HL-60 (cell line): ENCODE measurements around the gene PKD1.

Source experiments
- DNase-seq, 2 experiments: peaks; one replicate each; pipeline ENCODE4 v3.0.0-alpha.2; 2010 to 2020; ENCODE audit warnings: low read depth in 1 of 2, low spot score in 1 of 2
- H3K27ac ChIP-seq: fragments of 250-450 bp; sonication (Bioruptor Pico); replicated peaks from 2 replicates; pipeline ENCODE4 v1.5.1; 2020; ENCODE audit warnings: mild to moderate bottlenecking, moderate library complexity
- H3K27me3 ChIP-seq: fragments of 250-450 bp; sonication (Bioruptor Pico); 2 replicates; pipeline ENCODE4 v1.5.1; 2021; ENCODE audit warnings: mild to moderate bottlenecking, moderate library complexity; ENCODE audit not compliant: insufficient read depth, poor library complexity, severe bottlenecking
- H3K4me3 ChIP-seq: replicated peaks from 2 replicates; pipeline ENCODE4 v1.5.1; 2011; ENCODE audit warnings: mild to moderate bottlenecking, control low read depth, low read length; ENCODE audit not compliant: insufficient read depth
- GABPA ChIP-seq: IDR thresholded peaks from 2 replicates; pipeline ENCODE4 v1.6.1; 2012; ENCODE audit warnings: low read depth
- POLR2AphosphoS5 ChIP-seq: IDR thresholded peaks from 2 replicates; pipeline ENCODE4 v1.6.1; 2012; ENCODE audit warnings: low read depth
- SPI1 ChIP-seq: IDR thresholded peaks from 2 replicates; pipeline ENCODE4 v1.6.1; 2012; ENCODE audit warnings: low read depth, mild to moderate bottlenecking, borderline replicate concordance
- TF ChIP-seq, protein P1 (sequence below): IDR thresholded peaks from one replicate; pipeline ENCODE4 v1.5.1; 2011; ENCODE audit warnings: low read length, control low read depth, inconsistent platforms; ENCODE audit not compliant: insufficient read depth
- TF ChIP-seq, protein P2 (sequence below): IDR thresholded peaks from 2 replicates; pipeline ENCODE4 v1.6.1; 2012; ENCODE audit warnings: low read depth; ENCODE audit not compliant: insufficient replicate concordance

Gene PKD1

DNA sequence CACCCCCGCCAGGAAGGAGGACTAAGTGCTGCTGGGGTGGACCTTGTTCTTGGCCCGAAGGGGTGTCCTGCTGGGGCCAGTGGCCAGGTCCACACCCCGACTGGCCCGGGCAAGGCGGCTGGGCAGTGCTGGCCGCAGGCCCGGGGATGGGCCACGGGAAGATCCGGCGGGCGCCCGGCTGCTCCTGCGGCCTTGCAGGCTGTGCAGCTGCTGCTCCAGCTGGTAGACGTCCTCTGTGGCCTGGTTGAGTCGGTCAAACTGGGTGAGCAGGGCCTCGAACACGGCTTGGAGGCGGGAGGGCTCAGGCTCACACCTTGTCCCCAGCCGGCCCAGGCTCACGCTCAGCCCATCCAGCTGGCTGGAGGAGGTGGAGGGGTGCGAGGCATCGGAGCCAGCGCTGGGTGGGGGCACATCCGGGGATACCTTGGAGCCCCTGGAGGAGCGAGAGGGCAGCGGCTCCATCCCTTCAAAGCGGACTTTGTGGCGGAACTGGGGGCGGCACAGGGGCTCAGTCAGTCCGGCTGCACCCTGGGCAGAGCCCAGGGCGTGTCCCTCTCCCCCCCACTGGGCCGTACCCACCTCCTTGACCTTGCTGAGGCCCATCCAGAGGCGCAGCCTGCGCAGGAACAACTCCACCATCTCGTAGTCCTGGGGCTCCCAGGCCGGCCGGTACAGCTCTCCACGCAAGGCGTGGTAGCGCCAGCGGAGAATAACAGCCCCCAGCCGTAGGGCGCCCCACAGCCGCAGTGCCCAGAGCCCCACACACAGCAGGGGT lies 45.8 kb downstream of the PKD1 start:
- TF ChIP-seq, protein P1, sequence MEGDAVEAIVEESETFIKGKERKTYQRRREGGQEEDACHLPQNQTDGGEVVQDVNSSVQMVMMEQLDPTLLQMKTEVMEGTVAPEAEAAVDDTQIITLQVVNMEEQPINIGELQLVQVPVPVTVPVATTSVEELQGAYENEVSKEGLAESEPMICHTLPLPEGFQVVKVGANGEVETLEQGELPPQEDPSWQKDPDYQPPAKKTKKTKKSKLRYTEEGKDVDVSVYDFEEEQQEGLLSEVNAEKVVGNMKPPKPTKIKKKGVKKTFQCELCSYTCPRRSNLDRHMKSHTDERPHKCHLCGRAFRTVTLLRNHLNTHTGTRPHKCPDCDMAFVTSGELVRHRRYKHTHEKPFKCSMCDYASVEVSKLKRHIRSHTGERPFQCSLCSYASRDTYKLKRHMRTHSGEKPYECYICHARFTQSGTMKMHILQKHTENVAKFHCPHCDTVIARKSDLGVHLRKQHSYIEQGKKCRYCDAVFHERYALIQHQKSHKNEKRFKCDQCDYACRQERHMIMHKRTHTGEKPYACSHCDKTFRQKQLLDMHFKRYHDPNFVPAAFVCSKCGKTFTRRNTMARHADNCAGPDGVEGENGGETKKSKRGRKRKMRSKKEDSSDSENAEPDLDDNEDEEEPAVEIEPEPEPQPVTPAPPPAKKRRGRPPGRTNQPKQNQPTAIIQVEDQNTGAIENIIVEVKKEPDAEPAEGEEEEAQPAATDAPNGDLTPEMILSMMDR, result no peak
- TF ChIP-seq POLR2AphosphoS5, result no peak
- no peak for TF ChIP-seq SPI1
- TF ChIP-seq, protein P2, sequence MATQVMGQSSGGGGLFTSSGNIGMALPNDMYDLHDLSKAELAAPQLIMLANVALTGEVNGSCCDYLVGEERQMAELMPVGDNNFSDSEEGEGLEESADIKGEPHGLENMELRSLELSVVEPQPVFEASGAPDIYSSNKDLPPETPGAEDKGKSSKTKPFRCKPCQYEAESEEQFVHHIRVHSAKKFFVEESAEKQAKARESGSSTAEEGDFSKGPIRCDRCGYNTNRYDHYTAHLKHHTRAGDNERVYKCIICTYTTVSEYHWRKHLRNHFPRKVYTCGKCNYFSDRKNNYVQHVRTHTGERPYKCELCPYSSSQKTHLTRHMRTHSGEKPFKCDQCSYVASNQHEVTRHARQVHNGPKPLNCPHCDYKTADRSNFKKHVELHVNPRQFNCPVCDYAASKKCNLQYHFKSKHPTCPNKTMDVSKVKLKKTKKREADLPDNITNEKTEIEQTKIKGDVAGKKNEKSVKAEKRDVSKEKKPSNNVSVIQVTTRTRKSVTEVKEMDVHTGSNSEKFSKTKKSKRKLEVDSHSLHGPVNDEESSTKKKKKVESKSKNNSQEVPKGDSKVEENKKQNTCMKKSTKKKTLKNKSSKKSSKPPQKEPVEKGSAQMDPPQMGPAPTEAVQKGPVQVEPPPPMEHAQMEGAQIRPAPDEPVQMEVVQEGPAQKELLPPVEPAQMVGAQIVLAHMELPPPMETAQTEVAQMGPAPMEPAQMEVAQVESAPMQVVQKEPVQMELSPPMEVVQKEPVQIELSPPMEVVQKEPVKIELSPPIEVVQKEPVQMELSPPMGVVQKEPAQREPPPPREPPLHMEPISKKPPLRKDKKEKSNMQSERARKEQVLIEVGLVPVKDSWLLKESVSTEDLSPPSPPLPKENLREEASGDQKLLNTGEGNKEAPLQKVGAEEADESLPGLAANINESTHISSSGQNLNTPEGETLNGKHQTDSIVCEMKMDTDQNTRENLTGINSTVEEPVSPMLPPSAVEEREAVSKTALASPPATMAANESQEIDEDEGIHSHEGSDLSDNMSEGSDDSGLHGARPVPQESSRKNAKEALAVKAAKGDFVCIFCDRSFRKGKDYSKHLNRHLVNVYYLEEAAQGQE, result no peak
- no peak for TF ChIP-seq GABPA
- no peaks in the 10 kb centered on the region for H3K27me3 ChIP-seq
- H3K4me3 ChIP-seq, result no peak overlapping the region
- no peak for DNase-seq
- no peak overlapping the region for H3K27ac ChIP-seq

DNA sequence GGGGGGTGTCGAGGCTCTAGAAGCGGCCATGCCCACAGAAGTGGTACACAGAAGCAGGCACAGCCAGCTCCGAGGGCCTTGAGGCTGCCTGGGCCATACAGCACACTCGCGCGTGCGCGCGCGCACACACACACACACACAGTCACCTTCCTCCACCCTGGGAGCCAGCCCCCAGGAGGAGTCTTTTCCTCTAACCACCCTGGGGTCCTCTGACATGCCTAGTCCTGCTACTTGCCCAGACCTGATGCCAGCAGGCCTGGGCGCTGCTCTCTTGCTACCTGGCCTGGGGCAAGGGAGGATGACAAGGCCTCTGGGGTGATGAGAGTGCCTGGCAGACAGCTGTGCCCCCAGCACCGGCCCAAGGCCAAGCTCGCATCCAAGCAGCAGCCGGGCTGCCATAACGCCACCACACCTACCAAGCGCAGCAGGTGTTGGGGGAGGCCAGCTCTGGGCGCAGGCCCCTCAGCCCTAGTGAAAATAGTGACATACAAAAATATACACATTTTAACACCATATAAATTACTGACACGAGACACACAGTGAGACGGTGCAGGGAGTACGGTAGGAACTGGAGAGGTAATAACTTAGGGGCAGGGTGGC lies 46.8 kb downstream of the PKD1 start:
- no peak for DNase-seq
- H3K4me3 ChIP-seq, result no peak overlapping the region
- TF ChIP-seq GABPA, result no peak
- TF ChIP-seq SPI1, result no peak
- TF ChIP-seq, protein P1, result no peak
- TF ChIP-seq, protein P2, result no peak
- TF ChIP-seq POLR2AphosphoS5, result no peak
- no peaks in the 10 kb centered on the region for H3K27me3 ChIP-seq
- H3K27ac ChIP-seq, result no peak overlapping the region

DNA sequence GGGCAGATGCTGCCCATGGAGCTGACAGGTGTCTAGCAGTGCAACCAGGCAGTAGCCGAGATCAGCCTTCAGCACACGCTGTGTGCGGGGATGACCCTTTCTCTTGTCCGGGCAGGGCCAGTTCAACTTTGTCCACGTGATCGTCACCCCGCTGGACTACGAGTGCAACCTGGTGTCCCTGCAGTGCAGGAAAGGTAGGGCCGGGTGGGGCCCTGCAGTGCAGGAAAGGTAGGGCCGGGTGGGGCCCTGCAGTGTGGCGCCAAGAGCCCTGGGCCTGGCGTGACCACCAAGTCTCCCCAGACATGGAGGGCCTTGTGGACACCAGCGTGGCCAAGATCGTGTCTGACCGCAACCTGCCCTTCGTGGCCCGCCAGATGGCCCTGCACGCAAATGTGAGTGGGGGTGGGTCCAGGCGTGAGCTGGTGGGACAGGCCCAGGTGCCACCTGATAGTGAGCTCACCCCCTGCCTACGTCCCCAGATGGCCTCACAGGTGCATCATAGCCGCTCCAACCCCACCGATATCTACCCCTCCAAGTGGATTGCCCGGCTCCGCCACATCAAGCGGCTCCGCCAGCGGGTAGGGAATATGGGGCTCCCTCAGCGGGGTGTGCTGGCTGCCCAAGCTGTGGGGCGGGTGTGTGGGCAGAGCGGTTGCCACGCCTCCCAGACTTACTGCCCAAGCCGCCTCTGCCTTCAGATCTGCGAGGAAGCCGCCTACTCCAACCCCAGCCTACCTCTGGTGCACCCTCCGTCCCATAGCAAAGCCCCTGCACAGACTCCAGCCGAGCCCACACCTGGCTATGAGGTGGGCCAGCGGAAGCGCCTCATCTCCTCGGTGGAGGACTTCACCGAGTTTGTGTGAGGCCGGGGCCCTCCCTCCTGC lies 47.7 kb downstream of the PKD1 start:
- Histone ChIP-seq H3K4me3 (no peak overlapping the region), H3K27ac (no peak overlapping the region), H3K27me3 (no peaks in the 10 kb centered on the region)
- TF ChIP-seq SPI1, result no peak
- no peak for TF ChIP-seq POLR2AphosphoS5
- TF ChIP-seq GABPA, result no peak
- TF ChIP-seq, protein P2, result no peak
- TF ChIP-seq, protein P1, result no peak
- no peak for DNase-seq
